Effector CD4-positive, alpha-beta T cell (primary cell): ENCODE measurements around the gene PBX2.
"Not testable (repeated sequence)": the region's sequence is repeated elsewhere in the genome, so short reads cannot be mapped to it uniquely, and the experiment has no call there.

ENCODE experiments used
- DNase-seq: peaks from one replicate; pipeline ENCODE4 v3.0.0-alpha.2; 2020

Gene PBX2

DNA sequence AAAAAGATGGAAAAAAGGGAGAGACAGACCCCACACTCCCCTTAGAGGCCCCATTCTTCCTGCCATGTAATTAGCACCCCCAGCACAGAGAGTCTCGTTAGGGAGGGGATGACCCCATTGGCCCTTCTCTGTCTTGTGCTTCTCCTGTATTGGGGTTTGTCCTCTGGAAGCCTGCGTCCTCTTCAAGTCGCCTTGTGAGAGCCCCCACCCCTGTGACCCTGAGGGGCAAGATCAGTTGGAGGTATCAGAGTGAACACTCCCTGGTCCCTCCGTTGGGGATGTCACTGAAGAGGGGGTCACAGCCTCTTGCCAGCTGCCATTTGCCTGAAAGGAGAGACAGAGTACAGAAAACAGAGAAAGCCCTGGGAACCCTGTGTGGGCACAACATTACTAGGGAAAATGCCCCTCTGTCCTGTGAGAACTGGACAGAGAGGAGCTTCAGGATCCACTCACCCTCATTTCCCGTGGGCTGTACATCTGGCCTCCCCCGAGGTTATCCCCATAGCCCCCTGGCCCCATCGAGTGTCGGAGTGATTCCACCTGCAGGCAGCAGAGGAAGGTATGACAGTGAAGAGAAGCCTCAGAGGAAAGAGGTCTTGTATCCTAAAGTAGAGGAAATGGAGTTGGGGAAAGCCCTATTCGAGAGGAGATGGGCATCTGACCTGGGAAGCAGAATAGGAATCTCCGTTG is 3.7 kb downstream of the PBX2 start:
- not testable (repeated sequence) for DNase-seq

DNA sequence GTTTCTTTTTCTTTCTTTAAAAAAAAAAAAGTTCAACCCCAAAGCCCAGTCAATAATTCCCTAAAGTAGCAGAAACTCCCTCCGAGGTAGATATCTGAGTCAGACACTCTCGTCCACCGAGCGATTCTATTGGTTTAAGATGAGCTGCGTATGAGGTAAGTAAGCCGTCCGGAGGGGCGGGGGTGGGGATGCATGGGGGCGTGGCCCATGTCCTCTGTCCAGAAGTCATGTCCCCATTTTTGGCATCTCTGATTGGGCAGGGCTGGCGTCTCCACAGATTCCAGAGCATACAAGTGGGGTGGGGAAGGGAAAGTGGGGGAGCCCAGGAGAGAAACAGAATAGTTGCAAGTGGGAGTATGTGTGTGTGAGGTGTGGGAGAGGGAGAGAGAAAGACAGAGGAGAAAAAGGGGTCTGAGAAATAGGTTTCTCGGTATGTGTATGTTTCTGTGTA is 4.3 kb downstream of the PBX2 start:
- peak; percentile 45 for DNase-seq

DNA sequence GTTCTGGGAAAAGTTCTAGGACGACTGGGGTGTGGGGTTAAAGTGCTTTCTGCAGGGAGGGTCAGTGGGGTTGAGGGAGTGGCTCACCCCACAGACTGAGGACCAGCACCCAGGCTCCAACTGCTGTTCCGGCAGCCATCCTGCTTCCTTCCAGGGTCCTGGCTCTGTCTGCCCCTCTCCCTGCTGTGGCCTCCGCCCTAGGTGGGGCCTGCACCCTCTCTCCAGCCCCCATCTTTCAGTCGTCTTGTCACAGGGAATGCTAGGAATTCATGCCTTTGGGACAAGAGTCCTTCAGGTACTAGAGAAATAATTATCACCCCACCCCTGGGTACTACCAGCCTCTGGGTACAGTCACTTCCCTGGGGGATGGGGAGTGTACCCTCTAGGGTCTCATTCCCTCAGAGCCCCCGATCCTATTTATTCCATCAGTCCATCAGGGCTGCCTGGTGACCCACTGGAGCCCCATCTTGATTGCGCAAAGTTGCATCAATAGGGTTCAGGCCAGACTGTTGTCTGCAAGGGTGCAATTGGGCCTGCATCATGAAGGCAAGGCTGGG is 5.8 kb downstream of the PBX2 start, which contains the start of gene AGER:
Gene AGER, minus strand, starts transcription at position 170 of the 557 bp plus-strand sequence. Its CDS starts 31 bp downstream, at position 139.
- DNase-seq: no peak

DNA sequence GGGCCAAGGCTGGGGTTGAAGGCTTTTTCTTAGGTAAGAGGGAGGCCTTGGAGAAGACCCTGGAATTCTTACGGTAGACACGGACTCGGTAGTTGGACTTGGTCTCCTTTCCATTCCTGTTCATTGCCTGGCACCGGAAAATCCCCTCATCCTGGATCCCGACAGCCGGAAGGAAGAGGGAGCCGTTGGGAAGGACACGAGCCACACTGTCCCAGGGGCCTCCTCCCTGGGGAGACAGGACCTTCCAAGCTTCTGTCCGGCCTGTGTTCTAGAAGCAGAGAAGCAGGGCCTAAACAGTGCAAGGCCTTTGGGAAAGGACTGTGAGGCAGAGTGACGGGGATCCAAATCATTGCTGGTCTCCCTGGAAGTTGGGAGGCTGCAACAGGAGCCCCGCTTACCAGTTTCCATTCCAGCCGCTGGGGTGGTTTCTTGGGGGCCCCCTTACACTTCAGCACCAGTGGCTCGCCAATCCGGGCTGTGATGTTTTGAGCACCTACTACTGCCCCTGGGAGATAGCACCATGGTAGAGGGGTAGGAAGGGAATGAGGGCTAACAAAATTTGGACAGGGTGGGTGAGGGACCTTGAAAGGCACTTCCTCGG is 6.4 kb downstream of the PBX2 start:
- DNase-seq: no peak

DNA sequence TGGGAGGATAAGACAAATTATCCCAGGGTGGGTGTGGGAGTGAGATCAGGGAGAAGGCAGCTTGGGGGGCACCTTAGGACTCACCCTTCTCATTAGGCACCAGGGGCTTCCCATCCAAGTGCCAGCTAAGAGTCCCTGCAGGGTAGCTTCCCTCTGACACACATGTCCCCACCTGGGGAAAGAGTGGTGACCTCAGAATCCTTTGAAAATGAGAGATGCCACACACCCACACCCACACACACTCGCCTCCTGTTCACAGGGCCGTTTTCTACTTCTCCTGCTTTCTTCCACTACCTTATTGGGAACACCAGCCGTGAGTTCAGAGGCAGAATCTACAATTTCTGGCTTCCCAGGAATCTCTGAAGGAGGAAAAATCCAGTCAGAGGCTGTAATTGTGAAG is 7.0 kb downstream of the PBX2 start:
- no peak for DNase-seq

DNA sequence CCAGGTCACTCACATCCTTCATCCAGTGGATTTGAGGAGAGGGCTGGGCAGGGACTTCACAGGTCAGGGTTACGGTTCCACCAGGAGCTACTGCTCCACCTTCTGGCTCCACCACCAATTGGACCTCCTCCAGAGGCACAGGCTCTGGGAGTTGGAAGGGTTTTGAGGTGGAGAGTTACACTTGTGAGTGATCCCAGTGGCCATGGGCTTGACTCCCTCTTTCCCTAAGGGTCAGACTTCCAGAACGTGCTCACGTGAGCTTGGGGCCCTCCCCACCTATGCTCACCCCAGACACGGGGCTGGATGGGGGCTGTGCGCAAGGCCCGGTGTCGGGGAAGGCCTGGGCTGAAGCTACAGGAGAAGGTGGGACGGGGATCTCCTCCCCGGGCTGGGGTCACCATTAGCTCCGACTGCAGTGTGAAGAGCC is 7.4 kb downstream of the PBX2 start:
- DNase-seq: no peak

DNA sequence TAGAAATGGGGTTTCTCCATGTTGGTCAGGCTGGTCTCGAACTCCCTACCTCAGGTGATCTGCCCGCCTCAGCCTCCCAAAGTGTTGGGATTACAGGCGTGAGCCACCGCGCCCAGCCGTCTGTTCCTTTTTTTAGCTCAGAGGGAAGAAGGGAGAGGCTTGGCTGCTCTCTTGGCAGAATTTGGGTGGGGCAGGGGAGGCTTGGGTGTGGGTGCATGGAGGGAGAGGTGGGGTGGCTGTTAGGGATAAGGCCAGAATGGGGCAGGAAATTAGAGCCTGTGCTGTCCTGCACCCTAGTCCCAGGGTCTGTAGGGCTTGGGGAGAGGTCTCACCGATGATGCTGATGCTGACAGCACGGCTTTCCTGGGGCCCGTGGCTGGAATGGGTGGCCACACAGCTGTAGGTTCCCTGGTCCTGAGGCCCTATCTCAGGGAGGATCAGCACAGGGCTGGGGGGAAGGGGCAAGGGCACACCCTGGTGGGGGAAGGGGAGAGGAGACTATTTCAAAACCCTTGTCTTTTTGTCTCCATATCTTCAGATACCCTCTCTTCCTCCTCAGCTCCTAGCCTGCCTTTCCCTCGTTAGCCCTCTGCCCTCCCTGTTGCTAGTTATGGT is 8.0 kb downstream of the PBX2 start:
- DNase-seq: no peak

DNA sequence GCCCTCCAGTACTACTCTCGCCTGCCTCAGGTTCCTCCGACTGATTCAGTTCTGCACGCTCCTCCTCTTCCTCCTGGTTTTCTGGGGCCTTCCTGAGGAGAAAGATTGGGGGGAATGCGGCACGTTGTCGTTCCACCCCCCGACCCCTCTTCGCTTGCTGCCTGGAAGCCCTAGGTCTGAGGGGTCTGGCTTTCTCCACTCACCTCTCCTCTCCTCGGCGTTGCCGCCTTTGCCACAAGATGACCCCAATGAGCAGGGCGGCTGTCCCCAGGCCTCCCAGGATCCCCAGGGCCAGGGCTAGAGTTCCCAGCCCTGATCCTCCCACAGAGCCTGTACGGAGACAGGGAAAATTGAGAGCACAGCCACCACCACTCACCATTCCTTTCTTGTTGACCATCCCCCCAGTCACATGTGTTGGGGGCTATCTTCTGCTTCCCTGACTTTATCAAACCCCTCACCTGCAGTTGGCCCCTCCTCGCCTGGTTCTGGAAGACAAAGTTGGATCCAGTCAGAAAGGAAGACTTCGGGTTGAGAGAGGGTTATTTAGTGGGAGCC is 8.8 kb downstream of the PBX2 start:
- DNase-seq: no peak

DNA sequence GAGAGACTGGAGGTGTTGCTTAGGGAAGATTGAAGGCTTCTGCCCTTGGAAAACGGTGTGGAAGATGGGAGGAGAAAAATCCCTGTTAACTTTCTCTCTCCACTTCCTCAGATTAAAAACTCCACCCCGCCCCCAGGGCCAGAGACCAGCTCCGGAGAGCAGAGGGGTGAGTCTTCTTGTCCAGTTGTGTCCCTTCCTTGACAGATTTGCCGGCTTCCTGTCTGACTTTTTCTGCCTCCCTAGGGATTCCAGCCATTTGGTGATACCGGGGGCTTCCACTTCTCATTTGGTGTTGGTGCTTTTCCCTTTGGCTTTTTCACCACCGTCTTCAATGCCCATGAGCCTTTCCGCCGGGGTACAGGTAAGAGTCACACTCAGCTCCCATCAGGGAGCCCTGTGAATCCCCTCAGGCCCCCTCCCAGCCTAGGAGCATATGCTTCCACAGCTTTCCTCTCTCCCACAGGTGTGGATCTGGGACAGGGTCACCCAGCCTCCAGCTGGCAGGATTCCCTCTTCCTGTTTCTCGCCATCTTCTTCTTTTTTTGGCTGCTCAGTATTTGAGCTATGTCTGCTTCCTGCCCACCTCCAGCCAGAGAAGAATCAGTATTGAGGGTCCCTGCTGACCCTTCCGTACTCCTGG is 10.1 kb downstream of the PBX2 start:
- DNase-seq: no peak

DNA sequence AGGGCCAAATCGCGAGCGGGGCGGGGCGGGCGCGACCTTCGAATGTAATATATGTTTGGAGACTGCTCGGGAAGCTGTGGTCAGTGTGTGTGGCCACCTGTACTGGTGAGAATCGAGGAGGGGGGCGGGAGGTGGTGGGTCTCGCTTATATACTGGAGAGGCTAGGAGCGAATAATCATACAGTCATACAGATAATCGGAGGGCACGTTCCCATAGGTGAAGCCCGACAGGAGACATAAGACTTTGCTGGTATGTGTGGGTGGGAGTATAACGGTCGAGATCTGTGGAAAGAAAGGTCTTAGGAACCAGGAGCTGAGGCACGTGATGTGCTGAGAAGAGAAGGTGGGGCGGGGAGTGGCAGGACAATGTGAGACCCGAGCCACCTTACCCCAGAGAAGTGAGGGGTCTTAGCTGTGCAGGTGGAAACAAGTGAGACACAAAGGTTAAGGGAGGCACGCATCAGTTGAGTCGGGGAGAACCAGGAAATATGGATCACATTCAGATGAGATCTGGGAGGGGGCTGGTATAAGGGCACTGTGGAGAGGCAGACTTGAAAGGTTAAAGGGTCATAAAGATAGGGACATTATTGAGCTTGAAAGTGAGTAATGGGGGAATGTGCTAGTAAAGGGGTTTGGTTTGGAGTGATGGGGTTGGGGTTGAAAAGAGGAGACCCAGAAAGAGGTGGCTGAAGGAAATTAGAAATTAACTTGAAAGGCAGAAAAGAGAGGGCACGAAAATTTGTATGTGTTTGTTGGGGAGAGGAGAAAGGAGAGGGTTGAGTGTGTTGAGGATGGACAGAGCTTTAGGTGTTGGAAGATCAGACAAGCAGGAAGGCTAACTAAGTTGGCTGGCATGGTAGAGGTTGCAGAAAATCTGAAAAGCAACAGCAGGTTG is 11.2 kb downstream of the PBX2 start:
- DNase-seq: no peak

DNA sequence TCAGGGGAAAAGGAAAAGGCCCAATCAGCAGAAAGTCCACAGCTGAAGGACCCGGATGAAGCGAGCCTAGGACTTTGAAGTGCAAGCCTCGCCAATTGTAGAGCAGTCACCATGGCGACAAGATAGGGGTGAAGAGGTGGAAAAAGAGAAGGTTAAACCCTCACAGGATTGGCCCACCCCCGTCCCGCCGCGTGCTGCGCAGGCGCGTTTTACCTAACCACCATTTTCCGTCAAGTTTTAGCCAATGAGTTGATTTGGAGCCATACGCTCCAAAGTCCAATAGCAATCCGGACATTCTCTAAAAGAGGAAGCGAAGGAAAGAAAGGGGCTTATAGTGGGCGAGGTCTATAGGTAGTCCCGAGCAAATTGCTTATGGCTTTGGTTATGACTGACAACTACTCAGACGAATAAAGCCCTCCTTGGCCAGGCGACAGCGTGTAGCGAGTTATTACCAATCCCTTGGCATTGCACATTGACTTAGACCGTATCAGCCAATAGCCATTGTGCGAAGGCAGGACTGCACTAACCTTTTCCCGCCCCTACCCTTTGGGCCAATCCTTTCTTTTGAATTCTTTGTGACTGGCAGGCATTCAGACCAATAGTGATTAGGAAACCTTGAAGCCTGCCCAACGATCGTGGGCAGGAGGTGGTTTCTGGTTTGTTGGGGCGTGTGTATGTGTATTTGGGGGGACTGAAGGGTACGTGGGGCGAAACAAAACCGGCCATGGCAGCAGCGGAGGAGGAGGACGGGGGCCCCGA is 12.0 kb downstream of the PBX2 start, which contains the start of gene RNF5:
Gene RNF5, plus strand, starts transcription at position 618 of the 759 bp plus-strand sequence. Its CDS starts 107 bp downstream, at position 725.
- peak; percentile 96 for DNase-seq

DNA sequence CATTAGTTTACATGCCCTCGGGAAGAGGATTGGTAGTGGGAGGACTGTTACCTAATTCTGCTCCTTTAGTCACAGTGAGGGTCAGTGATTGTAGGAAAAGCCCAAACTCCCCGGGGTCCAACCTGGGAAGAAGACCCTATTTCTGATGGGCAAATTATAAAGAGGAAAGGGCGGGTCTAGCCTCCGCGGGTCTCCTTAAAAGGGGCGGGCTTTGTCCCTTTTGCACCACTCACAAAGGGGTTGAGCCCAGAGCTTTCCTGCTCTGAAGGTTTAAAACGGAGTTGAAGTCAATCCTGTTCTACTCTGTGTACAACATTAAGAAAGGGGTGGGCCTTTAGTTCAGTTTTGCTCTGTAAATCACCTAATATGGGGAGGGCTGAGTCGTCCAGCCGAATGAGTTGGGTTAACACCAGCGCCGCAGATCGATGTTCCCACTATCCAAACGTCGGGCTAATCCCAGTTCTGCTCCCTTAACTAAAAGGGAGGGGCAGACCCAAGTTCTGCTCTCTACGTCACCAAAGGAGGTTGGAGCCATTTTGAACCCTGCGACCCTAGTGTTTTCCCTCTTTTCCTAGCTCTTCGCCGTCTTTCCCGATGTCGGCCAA is 12.7 kb downstream of the PBX2 start:
- DNase-seq: no peak

DNA sequence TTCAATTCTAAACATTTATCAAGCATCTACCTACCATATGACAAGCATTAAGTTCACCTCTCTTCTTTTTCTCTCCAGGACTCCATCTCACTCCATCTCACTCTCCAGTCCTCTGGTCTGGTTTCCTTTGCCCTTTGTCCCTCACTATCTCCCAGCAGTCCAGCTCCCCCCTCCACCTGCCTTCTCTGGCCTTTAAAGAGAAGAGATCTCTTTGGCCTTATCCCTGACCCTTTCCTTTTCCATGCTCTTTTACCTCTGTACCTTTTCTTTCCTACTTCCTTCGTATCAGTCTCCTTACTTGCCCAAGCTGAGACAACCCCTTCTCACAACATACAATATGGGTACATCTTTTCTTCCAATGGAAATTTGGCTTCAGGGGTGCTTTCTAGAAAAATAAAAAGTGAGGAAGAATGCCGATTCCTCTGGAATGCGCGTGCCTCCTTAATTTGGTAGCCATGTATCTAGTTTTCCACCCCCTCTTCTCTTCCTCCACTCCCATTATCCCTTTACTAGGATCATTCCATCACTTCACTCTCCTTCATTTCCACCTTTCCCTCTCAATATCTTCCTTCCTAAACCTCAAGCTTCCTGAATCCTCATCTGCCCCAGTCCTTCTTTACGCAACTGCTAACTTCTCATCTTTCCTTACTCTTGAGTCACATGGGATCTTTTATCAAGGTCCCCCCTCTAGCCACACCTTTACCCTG is 13.4 kb downstream of the PBX2 start:
- no peak for DNase-seq

DNA sequence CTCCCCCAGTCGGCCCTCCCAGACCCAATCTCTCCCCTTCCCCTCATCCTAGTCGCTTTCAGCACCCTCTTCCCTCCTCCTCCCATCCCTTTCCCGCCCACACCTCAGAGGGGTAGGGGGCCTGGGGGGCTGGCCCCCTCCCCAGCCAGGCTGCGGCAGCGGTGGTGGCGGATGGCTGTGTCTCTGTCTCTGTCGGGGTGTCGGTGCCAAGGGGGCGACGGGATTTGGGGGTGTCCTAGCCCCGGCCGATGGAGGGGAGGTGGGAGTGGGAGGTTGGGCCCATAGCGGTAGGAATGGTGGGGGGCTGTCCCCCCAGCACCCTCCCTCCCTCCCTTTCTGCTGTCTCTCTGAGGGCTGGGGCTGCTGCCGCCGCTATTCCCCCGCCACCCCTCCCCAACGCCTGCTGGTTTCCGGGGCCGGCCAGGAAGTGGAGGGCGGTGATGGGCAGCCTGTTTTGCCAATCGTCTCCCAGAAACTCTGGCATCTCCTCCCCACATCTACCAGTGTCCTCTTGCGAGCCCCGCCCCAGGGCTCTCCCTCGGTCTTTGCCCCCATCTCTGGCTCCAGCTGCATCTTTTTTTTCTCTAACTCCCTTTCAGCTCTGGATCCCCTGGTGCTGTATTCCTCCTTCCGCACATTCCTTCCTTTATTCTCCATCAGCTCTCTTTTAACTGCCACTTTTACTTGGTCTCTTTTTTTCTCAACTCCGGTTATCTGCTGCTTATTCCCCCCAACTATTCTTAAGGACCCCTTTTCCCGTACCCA is 14.1 kb downstream of the PBX2 start, which contains the start of gene AGPAT1:
Gene AGPAT1, minus strand, starts transcription at position 374 of the 765 bp plus-strand sequence. CDS start 4,588 bp downstream, outside the sequence.
- peak; percentile 95 for DNase-seq

DNA sequence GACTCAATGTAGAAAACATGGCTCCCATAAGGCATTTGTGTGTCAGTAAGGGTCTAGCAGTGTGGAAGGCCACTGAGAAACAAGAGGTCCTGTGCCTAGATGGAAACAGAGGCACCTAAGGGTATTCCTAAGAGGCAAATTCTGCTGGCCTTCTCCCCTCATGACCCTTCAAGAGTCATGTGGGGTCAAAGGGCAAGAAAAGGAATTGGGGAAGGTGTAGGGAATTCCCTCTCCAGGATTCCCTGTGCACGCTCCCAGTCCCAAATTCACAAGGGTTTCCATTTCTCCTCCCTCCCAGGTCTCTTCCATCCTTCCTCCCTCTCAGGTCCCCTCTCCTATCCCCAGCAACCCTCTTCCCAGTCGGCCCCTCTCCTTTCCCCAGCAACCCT is 14.7 kb downstream of the PBX2 start:
- DNase-seq: no peak

DNA sequence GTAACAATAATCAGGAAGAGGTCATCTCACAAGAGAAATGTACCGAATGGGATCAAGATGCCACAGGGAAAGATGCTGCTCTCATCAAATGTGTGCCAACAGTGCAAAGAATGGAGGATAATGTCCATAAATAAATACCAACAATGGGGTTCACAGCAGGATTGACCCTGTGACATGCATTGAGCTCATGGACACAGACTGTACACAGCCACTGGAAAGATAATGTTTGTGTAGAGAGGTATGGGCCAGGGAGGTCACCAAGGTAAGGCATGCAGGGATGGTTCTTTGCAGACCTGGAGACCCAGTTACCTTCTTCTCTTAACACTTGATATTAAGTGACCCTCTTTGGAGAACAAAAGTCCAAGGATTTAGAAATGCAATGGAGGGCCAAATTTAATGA is 15.6 kb downstream of the PBX2 start:
- no peak for DNase-seq

DNA sequence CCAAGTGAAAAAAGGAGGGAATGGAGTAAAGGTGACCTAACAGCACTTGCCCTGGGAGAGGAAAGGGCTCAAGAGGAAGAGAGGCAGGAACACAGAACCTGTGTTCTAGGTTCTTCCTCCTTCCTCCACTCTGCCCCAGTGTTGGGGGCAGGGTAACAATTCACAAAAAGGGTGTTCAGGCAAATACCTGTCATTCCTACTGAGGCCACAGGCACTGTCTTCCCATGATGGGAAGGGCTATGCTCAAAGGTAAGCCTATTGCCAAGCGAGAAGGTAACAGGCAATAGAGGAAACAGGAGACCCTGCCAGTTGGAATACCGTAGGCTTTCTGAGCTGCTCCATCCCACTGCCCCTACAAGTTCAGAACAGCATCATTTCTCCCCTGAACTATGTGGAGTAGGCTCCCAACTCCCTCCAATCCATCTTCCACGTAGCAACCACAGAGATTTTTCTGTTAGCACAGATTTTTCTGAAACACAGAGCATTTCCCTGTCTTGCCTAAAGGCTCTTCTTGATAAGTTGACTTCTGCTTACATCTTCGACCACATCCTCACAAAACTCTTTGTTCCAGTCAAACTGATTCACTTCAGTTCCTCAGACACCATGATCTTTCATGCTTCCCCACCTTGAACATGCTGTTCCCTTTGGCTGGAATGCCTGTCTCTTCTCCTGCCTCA is 16.8 kb downstream of the PBX2 start:
- no peak for DNase-seq

DNA sequence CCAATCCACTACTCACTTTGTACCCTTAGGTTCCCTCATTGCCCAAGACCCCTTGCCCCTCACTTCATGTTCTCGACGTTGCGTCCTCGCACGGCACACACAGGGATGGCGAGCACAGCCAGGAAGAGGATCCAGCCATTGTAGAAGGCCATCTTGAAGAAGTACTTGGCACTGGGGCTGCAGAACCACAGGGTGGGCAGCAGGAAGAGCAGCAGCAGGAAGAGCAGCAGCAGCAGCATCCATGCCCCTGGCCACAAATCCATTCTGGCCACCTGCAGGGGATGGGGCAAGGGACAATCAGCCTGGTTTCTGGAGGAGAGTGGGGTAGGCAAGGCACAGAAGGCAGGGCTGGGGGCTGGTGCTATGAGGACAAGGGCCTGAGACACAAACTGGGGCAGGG is 18.8 kb downstream of the PBX2 start:
- DNase-seq: no peak
